Left ventricle myocardium inferior (tissue), 1 donor: ENCODE results near the gene LARGE1. TPM values are rescaled to one million over a fixed set of nuclear protein-coding genes. Genes with fewer than 3 reads are reported as not detected.

Experiments used
- DNase-seq: peaks from one replicate; pipeline ENCODE4 v3.0.0-alpha.2; 2020
- H3K27ac ChIP-seq: fragments of 200-600 bp; replicated peaks from 2 replicates; pipeline ENCODE4 v1.8.0; 2021
- H3K27me3 ChIP-seq: fragments of 200-600 bp; 2 replicates; pipeline ENCODE4 v1.8.0; 2021; ENCODE audit warnings: low read depth
- H3K36me3 ChIP-seq: fragments of 200-600 bp; 2 replicates; pipeline ENCODE4 v1.8.0; 2021
- H3K4me1 ChIP-seq: fragments of 200-600 bp; 2 replicates; pipeline ENCODE4 v1.8.0; 2021
- H3K4me3 ChIP-seq: fragments of 200-600 bp; 2 replicates; pipeline ENCODE4 v1.8.0; 2021; ENCODE audit warnings: mild to moderate bottlenecking, moderate library complexity
- H3K9me3 ChIP-seq: fragments of 200-600 bp; replicated peaks from 2 replicates; pipeline ENCODE4 v1.8.0; 2021
- CTCF ChIP-seq: fragments of 200-600 bp; IDR thresholded peaks from 2 replicates; pipeline ENCODE4 v1.8.0; 2021; ENCODE audit warnings: antibody characterized with exemption, mild to moderate bottlenecking, borderline replicate concordance
- intact Hi-C: fragments of 100-400 bp; cut with micrococcal nuclease; formaldehyde crosslinking; loops from one replicate; pipeline ENCODE4 v1.11.0; 2022
- total RNA-seq: library from RNA; stranded (reverse); fragmentation: NEBNext Ultra II Directional; extraction: Animal tissue kit (Norgen Biotek cat#: 25700); gene quantifications from one replicate; pipeline ENCODE4 v1.2.1, GENCODE V29; 2021
- donor health status: DM: no; HTN: yes; CAD: no; lungs with severe emphysema.

LARGE1 gene
- total RNA-seq, 1 donor from 2014 or later = 117 TPM

- H3K27ac ChIP-seq = peak overlapping the region; percentile 27
- intact Hi-C loops = no loop called here
- no peak for TF ChIP-seq CTCF
Observed at GRCh38 chr22:33737662-33738061, 182.6 kb downstream of the LARGE1 start.

GRCh38 chr22:33735978-33736377 lies 184.3 kb downstream of the LARGE1 start:
- no peak for TF ChIP-seq CTCF
- intact Hi-C loops = no loop called here

More at GRCh38 chr22:33737662-33738061, 182.6 kb downstream of the LARGE1 start:
- Histone ChIP-seq H3K36me3 (no peaks in the 10 kb centered on the region), H3K27me3 (no peaks in the 10 kb centered on the region), H3K4me3 (no peak overlapping the region), H3K4me1 (peaks cover 41% of the 10 kb centered on the region), H3K9me3 (no peaks in the 10 kb centered on the region)
- no peak for DNase-seq

GRCh38 chr22:33728847-33729246 lies 191.4 kb downstream of the LARGE1 start:
- no peak overlapping the region for H3K4me3 ChIP-seq
- no peak for DNase-seq
- H3K9me3 ChIP-seq = no peaks in the 10 kb centered on the region
- H3K36me3 ChIP-seq = no peaks in the 10 kb centered on the region
- H3K27me3 ChIP-seq = no peaks in the 10 kb centered on the region
- peaks cover 68% of the 10 kb centered on the region for H3K4me1 ChIP-seq
- TF ChIP-seq CTCF = no peak
- intact Hi-C loops = no loop called here
- H3K27ac ChIP-seq = no peak overlapping the region

More at GRCh38 chr22:33735978-33736377, 184.3 kb downstream of the LARGE1 start:
- Histone ChIP-seq H3K4me1 (peaks cover 36% of the 10 kb centered on the region), H3K9me3 (no peaks in the 10 kb centered on the region), H3K27me3 (no peaks in the 10 kb centered on the region), H3K27ac (no peak overlapping the region), H3K4me3 (no peak overlapping the region), H3K36me3 (no peaks in the 10 kb centered on the region)
- no peak for DNase-seq

- intact Hi-C loops = no loop called here
- TF ChIP-seq CTCF = no peak
- DNase-seq = no peak
- Histone ChIP-seq H3K27ac (peak overlapping the region; percentile 79), H3K36me3 (no peaks in the 10 kb centered on the region), H3K9me3 (no peaks in the 10 kb centered on the region), H3K4me1 (peaks cover 68% of the 10 kb centered on the region), H3K4me3 (no peak overlapping the region), H3K27me3 (no peaks in the 10 kb centered on the region)
Observed at GRCh38 chr22:33726294-33726734, 194.0 kb downstream of the LARGE1 start.

- no peak overlapping the region for H3K4me3 ChIP-seq
Observed at GRCh38 chr22:33723915-33724314, 196.4 kb downstream of the LARGE1 start.

More at GRCh38 chr22:33723915-33724314, 196.4 kb downstream of the LARGE1 start:
- H3K36me3 ChIP-seq = no peaks in the 10 kb centered on the region
- H3K4me1 ChIP-seq = peaks cover 56% of the 10 kb centered on the region
- TF ChIP-seq CTCF = no peak
- H3K27ac ChIP-seq = peak overlapping the region; percentile 79
- H3K27me3 ChIP-seq = no peaks in the 10 kb centered on the region
- intact Hi-C loops = no loop called here
- peak; percentile 27 for DNase-seq
- no peaks in the 10 kb centered on the region for H3K9me3 ChIP-seq
